HG03571 (cell line): ENCODE results near the gene EIF4G3.
"Not testable (repeated sequence)": the region's sequence is repeated elsewhere in the genome, so short reads cannot be mapped to it uniquely, and the experiment has no call there.

Source experiments
- ATAC-seq: cut with Tn5 transposase; IDR thresholded peaks from one replicate; pipeline ENCODE4 v1.9.1; 2021; ENCODE audit not compliant: unreplicated experiment

Gene EIF4G3

DNA sequence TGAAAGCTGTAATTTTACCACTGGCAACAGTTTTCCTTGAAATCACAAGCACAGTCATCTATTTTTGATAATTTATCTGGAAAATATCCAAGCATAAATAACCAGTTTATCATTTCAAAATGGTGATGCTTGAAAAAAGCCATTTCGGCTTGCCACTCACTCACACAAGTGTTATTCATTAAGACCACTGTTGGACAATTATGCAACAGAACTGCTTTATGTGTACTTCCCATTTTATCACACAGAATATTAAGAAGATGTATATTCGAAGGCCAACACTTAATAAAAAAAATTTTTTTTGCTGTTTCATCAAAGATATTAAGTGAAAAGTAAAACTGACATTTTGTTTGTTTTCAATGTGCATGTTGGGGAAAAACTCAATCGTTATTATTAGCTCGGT is 62.3 kb downstream of the EIF4G3 start:
- ATAC-seq: no peak

- ATAC-seq: no peak
Measured at GRCh38 chr1:21110163-21110562, 66.5 kb downstream of the EIF4G3 start.

DNA sequence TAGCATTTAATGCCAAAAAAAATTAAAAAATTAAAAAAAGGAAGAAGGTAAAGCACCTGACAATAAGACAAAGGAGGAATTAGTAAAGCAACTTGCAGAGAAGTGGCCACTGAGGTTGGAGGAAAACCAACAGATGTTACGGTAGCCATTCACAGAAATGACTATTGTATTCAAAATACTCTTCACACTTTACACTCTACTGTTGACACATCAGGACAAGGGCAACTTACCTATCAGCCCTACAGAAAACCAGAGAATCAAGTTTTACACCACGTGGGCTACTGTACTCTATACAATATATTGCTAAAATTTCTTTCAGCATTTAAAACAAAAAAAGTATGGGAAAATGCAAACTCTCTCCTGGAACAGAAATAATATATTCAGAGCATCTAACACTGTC is 70.0 kb downstream of the EIF4G3 start:
- ATAC-seq: no peak

DNA sequence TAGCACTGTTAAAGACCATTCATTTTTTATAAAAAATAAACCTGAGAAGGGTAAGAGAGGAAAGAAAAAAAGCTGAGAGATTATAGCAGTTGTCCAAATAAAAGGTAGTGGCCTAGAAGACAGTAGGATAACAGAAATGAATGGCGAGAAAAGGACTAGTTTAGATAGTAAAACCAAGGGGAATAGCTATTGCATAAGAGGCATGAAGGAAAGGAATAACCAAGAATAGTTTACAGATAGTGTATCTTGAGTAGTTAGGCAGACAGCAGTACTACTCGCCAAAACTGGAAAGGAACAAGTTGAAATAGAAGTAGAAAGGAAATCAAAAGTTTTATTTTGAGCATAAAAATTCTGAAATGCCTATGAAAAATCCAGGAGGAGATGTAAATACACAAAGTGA is 70.5 kb downstream of the EIF4G3 start:
- ATAC-seq: no peak

- ATAC-seq: no peak
Measured at GRCh38 chr1:21105807-21106206, 70.9 kb downstream of the EIF4G3 start.

GRCh38 chr1:21104683-21105082 is 72.0 kb downstream of the EIF4G3 start:
- no peak for ATAC-seq

DNA sequence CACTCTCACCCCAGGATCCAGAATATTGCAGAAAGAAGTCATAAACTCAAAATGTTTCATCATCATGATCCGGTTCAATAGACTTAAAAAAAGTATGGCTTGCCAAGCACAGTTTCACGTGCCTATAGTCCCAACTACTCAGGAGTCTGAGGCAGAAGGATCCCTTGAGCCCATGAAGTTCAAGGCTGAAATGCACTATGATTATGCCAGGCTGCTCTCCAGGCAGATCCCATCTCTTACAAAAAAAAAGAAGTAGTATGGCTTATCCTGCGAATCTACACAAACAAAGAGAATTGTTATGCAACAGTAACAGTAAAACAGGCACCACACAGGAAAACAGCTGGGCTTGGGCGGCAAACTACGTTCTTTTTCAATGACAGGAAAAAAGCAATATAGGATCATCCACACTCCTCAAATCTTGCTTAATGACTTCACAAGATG is 76.2 kb downstream of the EIF4G3 start:
- no peak for ATAC-seq

DNA sequence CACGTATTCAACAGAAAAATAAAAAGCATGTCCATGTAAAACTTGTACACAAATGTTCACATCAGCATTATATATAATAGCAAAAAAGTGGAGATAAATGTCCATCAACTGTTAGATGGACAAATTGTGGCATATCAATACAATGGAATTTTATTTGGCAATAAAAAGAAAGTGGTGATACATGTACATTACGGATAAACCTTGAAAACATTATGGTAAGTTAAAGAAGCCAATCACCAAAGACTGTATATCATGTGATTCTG is 76.9 kb downstream of the EIF4G3 start:
- no peak for ATAC-seq

- ATAC-seq: no peak
Measured at GRCh38 chr1:21099034-21099868, 77.4 kb downstream of the EIF4G3 start.

DNA sequence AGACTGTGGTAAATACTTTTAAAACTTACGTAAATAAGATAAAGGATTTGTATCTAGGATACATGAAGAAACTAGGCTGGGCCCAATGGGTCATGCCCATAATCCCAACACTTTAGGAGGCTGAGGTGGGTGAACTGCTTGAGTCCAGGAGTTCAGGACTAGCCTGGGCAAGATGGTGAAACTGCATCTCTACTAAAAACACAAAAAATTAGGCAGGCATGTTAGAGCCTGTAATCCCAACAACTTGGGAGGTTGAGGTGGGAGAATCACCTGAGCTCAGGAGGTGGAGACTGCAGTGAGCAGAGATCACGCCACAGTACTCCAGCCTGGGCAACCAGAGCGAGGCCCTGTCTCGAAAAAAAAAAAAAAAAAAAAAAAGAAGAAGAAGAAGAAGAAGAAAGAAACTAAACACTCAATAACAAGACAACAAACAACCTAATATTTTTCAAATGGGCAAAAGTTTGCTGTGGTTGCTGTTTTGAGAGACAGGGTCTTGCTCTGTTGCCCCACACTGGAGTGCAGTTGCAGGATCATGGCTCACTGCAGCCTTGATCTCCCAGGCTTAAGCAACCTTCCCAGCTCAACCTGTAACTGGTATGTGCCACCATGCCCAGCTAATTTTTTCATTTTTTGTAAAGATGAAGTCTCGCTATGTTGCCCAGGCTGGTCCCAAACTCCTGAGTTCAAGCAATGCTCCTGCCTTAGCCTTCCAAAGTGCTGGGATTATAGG is 78.3 kb downstream of the EIF4G3 start:
- no peak for ATAC-seq

DNA sequence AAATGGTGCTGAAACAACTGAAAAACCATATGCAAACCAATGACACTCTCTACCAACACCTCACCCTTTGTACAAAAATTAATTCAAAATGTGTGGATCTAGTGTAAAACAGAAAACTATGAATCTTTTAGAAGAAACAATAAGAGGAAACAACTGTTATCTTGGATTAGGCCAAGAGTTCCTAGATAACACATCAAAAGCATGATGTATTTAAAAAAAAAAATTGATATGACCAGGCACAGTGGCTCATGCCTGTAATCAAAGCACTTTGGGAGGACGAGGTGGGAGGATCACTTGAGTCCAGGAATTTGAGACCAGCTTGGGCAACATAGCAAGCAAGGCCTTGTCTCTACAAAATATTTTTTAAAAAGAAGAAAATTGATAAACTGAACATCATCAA is 79.0 kb downstream of the EIF4G3 start:
- ATAC-seq: no peak

- no peak for ATAC-seq
Measured at GRCh38 chr1:21095976-21096375, 80.7 kb downstream of the EIF4G3 start.

DNA sequence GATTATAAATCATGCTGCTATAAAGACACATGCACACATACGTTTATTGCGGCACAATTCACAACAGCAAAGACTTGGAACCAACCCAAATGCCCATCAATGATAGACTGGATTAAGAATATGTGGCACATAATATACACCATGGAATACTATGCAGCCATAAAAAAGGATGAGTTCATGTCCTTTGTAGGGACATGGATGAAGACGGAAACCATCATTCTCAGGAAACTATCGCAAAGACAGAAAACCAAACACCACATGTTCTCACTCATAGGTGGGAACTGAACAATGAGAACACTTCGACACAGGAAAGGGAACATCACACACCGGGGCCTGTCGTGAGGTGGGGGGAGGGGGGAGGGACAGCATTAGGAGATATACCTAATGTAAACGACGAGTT is 82.4 kb downstream of the EIF4G3 start:
- ATAC-seq: not testable (repeated sequence)

DNA sequence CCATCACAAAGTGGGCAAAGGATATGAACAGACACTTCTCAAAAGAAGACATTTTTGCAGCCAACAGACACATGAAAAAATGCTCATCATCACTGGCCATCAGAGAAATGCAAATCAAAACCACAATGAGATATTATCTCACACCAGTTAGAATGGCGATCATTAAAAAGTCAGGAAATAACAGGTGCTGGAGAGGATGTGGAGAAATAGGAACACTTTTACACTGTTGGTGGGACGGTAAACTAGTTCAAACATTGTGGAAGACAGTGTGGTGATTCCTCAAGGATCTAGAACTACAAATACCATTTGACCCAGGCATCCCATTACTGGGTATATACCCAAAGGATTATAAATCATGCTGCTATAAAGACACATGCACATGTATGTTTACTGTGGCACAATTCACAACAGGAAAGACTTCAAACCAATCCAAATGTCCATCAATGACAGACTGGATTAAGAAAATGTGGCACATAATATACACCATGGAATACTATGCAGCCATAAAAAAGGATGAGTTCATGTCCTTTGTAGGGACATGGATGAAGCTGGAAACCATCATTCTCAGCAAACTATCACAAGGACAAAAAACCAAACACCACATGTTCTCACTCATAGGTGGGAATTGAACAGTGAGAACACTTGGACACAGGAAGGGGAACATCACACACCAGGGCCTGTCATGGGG is 83.3 kb downstream of the EIF4G3 start:
- ATAC-seq: not testable (repeated sequence)

- ATAC-seq: not testable (repeated sequence)
Measured at GRCh38 chr1:21092545-21092944, 84.2 kb downstream of the EIF4G3 start.

GRCh38 chr1:21091053-21091690 is 85.5 kb downstream of the EIF4G3 start:
- not testable (repeated sequence) for ATAC-seq

- no peak for ATAC-seq
Measured at GRCh38 chr1:21090463-21090862, 86.2 kb downstream of the EIF4G3 start.

- ATAC-seq: no peak
Measured at GRCh38 chr1:21089731-21090130, 87.0 kb downstream of the EIF4G3 start.

DNA sequence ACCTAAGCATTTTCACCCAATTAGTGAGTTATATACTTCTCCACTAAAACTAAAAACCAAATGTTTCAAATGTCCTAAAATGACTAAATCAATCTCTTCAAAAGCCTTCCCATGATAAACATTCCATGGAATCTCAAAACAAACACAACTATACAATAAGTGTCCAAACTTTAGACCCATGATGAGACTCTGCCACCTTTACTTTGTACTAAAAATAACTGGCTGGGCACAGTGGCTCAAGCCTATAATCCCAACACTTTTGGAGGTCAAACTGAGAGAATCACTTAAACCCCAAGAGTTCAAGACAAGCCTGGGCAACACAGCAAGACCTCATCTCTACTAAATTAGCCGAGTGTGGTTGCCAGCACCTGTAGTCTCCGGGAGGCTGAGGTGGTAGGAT is 87.4 kb downstream of the EIF4G3 start:
- ATAC-seq: no peak

GRCh38 chr1:21084111-21084810 is 92.4 kb downstream of the EIF4G3 start:
- ATAC-seq: no peak

- no peak for ATAC-seq
Measured at GRCh38 chr1:21082073-21082472, 94.6 kb downstream of the EIF4G3 start.
